T-helper 22 cell (primary cell): ENCODE results near the gene LIN9.
"Not testable (repeated sequence)": the region's sequence is repeated elsewhere in the genome, so short reads cannot be mapped to it uniquely, and the experiment has no call there.

Experiments used
- DNase-seq: peaks from one replicate; pipeline ENCODE4 v3.0.0-alpha.2; 2020; ENCODE audit warnings: low read depth

The LIN9 gene

GRCh38 chr1:226211181-226211821 lies 97.7 kb downstream of the LIN9 start:
- DNase-seq: no peak

- no peak for DNase-seq
Measured at GRCh38 chr1:226210571-226211176, 98.3 kb downstream of the LIN9 start.

- no peak for DNase-seq
Measured at GRCh38 chr1:226209307-226210059, 99.5 kb downstream of the LIN9 start.

GRCh38 chr1:226207048-226207447 lies 101.9 kb downstream of the LIN9 start:
- DNase-seq: no peak

GRCh38 chr1:226204198-226204597 lies 104.8 kb downstream of the LIN9 start:
- DNase-seq: no peak

GRCh38 chr1:226203655-226204054 lies 105.3 kb downstream of the LIN9 start:
- no peak for DNase-seq

- DNase-seq: no peak
Measured at GRCh38 chr1:226203240-226203639, 105.7 kb downstream of the LIN9 start.

GRCh38 chr1:226202666-226203065 lies 106.3 kb downstream of the LIN9 start:
- not testable (repeated sequence) for DNase-seq

- no peak for DNase-seq
Measured at GRCh38 chr1:226202246-226202645, 106.7 kb downstream of the LIN9 start.

GRCh38 chr1:226201029-226201593 lies 107.9 kb downstream of the LIN9 start:
- DNase-seq: no peak

GRCh38 chr1:226199971-226200370 lies 109.0 kb downstream of the LIN9 start:
- DNase-seq: no peak

GRCh38 chr1:226195144-226195543 lies 113.8 kb downstream of the LIN9 start:
- DNase-seq: no peak

GRCh38 chr1:226187380-226187779 lies 121.6 kb downstream of the LIN9 start:
- no peak for DNase-seq

GRCh38 chr1:226187019-226187322 lies 122.0 kb downstream of the LIN9 start:
- no peak for DNase-seq

GRCh38 chr1:226186124-226187018 lies 122.6 kb downstream of the LIN9 start, which contains the start of gene ACBD3:
ACBD3 (minus strand) TSS chr1:226186741; CDS start chr1:226186675, 66 bp downstream.
- peak; percentile 76 for DNase-seq

- no peak for DNase-seq
Measured at GRCh38 chr1:226185141-226186036, 123.6 kb downstream of the LIN9 start.

- DNase-seq: no peak
Measured at GRCh38 chr1:226181996-226182714, 126.8 kb downstream of the LIN9 start.
